Mammary microvascular endothelial cell (primary cell): ENCODE data around the gene BID. TPM values are rescaled to one million over a fixed set of nuclear protein-coding genes. Genes with fewer than 3 reads are reported as not detected.

Experiments
- total RNA-seq: library from RNA; depleted of rRNA; stranded (reverse); fragments of >200 nt; gene quantifications from 2 replicates; pipeline ENCODE4 v1.2.3, GENCODE V29; 2015

BID gene
- 90.5 and 96.7 TPM in 2 replicates for total RNA-seq

GRCh38 chr22:17774206-17774925 lies at the start of gene BID:
TSS of gene BID (minus strand) at chr22:17774469. CDS start at chr22:17750116, 24,353 bp downstream.

Other genes with a start within 250 kb of the BID start
- gene SLC25A18, start 211.0 kb downstream of the BID start, total RNA-seq = not detected in 2 replicates
- 123 and 128 TPM in 2 replicates for gene ATP6V1E1, start 145.7 kb downstream of the BID start, total RNA-seq
- gene BCL2L13, start 135.7 kb downstream of the BID start, total RNA-seq = 47.3 and 49.0 TPM in 2 replicates